Islet precursor cell (in vitro differentiated cells): ENCODE data around the gene CMIP.
A peak's percentile ranks its signal among the peaks of the same experiment; 100 is the strongest.
"Not testable (repeated sequence)": the region's sequence is repeated elsewhere in the genome, so short reads cannot be mapped to it uniquely, and the experiment has no call there.

Source experiments
- DNase-seq: peaks from one replicate; pipeline ENCODE4 v3.0.0-alpha.2; 2018

CMIP gene

DNA sequence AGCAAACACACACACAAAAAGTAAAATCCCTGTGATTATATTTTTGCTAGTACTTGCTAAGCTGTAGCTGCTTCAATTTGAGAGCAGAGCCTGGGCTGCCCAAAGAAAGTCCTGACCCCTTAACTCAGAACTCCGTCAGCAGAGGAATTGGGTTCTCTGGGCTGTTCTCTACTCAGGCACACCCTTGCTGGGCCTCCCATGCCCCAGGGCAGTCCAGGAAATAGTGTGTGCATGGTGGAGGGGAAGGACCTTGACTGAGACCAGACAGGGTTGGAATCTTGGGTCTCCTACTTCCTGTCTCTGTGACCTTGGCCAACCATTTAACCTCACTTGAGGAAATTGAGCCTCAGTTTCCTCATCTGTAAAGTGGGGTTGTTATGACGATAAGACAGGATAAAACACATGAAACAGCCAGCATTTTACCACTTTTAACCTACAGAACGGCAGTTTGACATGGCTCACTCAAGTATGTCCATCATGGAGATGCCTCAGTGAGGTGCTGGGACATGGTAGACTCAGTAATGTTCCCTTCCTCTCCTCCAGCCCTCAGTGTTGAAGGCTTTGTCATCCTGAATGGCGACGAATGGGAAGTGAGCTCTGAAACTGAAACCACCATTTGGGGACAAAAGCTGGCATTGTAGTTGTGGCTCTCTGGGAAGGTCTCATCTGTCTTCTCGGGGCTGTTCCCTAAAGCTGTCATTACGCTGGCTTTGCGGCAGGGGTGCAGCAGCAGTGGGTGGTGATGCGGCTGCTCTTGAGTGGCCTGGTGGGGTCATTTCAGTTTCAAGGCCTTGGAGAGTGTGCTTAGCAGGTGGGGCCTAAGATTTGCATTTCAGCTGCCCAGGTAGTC is 74.9 kb downstream of the CMIP start:
- peak; percentile 69 for DNase-seq

DNA sequence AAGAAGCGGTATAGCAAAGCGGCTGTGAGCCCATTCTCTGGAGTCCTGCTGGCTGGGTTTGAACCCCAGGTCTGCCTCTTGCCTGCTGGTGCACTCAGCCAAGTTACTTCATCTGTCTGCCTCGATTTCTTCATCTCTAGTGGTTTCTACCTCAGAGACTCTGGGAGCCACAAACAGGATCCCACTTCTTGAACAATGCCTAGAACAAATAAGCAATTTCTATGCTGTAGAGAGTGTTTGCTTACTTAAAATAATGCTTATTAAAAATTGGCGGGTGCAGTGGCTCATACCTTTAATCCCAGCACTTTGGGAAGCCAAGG is 75.5 kb downstream of the CMIP start:
- DNase-seq = no peak

GRCh38 chr16:81520560-81521135 is 76.0 kb downstream of the CMIP start:
- no peak for DNase-seq

- DNase-seq = no peak
Observed at GRCh38 chr16:81521141-81521626, 76.6 kb downstream of the CMIP start.

GRCh38 chr16:81522108-81522701 is 77.6 kb downstream of the CMIP start:
- DNase-seq = no peak

DNA sequence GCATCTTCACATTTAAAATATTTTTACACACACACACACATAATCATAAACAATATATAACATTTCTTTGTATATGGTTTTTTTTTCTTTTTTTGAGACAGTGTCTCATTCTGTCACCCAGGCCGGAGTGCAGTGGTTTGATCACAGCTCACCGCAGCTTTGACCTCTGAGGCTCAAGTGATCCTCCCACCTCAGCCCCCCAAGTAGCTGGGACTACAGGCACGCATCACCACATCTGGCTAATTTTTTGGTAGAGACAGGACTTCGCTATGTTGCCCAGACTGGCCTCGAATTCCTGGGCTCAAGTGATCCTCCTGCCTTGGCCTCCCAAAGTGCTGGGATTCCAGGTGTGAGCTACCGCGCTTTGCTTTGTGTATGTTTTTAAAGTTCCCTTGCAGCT is 78.2 kb downstream of the CMIP start:
- DNase-seq = not testable (repeated sequence)

DNA sequence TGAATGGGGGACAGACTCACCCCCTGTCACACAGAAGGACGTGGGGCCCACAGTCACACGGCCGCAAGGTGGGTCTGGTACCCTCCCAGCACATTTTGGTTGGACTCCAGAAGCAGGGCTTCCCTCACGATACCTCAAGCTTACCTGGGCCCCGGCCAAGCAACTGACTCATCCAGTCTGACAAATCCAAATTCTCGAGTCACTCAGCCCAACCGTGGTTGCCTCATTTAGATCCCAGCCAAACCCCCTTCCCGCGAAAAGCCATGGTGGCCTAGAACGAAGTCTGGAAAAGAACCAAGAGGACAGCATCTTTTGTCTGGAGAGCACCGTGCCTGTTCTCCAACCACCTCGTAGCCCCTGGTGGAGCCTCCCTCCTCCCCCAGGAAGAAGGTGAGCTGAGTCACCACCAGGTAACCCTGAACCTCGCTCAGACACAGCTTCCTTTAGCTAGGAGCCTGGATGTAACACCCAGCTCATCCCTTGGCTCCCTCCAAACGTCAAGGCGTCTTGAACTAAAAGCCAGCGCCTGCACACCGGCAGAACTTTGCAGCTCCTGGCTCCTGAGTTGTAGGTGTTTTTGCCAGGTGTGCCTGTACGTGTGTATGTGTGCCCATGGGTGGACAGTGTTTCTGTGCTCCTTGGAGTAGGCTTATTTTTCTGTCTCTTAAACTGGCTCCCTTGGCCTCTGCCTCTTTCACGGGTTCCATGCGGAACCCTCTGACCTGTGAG is 78.9 kb downstream of the CMIP start:
- peak; percentile 72 for DNase-seq

DNA sequence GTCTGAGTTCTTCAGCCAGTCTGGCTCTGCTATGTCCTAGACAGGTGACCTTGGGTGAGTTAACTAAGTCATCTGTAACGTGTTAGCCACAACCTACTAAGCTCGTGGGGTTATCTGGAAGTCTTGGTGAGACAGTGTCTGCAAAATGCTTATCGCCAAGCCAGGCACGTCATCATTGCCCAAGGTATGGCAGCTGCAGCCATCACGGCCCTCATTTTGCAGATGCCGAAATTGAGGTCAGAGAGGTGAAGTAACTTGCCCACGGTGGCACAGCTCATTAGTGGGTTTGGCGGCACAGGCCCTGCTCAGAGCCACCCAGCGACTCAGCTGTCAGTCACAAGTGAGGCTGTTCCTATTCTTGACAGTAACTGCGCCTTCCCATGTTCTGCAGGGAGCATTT is 79.8 kb downstream of the CMIP start:
- no peak for DNase-seq

- not testable (repeated sequence) for DNase-seq
Observed at GRCh38 chr16:81524885-81525284, 80.3 kb downstream of the CMIP start.

DNA sequence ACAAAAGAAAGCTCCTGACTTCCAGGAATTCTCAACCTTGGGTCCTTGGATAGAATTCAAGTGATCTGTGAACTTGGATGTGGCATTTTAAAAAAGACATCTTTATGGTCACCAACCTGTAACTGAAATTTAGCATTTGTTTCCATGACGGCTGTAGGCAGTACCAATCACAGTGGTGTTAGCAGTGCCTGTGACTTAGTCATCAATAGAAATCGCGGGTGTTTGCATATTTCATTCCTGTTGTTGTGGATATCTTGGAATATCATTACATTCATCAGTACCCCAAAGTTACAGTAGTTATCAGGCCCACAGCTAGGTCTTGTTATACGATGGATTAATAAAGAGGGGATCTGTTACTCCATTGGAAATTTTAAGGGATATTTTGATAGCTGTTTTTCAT is 81.6 kb downstream of the CMIP start:
- DNase-seq = no peak

- DNase-seq = no peak
Observed at GRCh38 chr16:81526935-81527334, 82.3 kb downstream of the CMIP start.

- DNase-seq = no peak
Observed at GRCh38 chr16:81527477-81528178, 83.0 kb downstream of the CMIP start.

- DNase-seq = no peak
Observed at GRCh38 chr16:81528256-81528655, 83.6 kb downstream of the CMIP start.

- no peak for DNase-seq
Observed at GRCh38 chr16:81530296-81530721, 85.7 kb downstream of the CMIP start.

GRCh38 chr16:81530814-81531213 is 86.2 kb downstream of the CMIP start:
- no peak for DNase-seq

DNA sequence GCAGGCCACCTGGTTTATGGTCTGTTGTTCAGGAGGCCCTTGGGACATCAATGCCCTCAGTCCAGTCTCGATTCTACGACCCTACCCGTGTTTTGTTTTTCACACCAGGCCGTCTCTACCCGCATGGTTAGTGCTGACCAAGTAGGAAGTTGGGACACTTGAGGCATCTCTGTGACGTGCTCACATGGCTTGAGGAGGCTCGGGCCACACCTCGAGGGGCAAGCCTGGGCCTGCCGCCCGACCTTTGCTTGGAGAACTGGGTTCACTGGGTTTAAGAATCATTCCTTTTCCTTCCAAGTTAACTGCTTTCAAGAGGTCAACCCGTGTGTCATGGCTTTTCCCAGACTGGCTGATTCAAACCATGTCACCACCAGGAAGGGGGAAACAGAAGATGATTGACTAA is 86.8 kb downstream of the CMIP start:
- no peak for DNase-seq

GRCh38 chr16:81532491-81533174 is 88.0 kb downstream of the CMIP start:
- DNase-seq = no peak

DNA sequence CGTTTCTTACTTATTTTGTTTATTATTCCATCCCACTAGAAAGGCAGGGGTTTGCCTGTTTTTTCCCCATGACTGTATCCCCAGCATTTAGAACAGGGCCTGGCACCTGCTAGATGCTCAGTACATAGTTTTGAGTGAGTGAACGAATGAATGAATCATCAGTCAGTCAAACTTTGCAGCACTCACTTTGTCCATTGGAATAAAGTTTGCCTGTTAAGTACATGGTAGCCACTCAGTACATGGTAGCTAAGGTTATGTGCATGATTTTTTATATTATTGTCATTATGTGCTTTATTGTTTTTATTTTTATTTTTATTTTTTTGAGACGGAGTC is 88.5 kb downstream of the CMIP start:
- DNase-seq = no peak

- no peak for DNase-seq
Observed at GRCh38 chr16:81535679-81536360, 91.2 kb downstream of the CMIP start.

DNA sequence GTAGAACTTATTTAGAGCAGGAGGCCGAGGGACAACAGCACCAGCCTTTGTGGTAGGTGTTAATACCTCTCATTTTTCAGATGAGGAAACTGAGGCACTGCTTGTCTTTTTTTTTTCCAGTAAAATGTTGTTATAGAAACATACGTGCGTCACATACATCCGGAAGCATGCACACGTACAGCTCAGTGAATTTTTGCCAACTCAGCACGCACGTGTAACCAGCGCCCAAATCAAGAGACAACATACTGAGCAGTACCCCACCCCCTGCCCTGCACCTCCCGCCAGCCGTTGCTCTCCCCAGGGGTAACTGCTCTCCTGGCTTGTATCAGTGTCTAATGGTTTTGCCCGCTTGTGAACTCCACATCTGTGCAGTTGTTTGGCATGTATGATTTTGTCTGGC is 92.0 kb downstream of the CMIP start:
- DNase-seq = no peak

GRCh38 chr16:81537721-81538561 is 93.3 kb downstream of the CMIP start:
- DNase-seq = no peak
